Gastrocnemius medialis (tissue), 4 donors: ENCODE measurements around the gene GRID2.

ENCODE experiments used
- CTCF ChIP-seq, 5 experiments: fragments of 450-650 bp in 3 of 5; fragments of 200-600 bp in 2 of 5; sonication (generic) in 2 of 5; IDR thresholded peaks in 4 of 5; conservative IDR thresholded peaks in 1 of 5; 1 replicate in 4 of 5; 2 replicates in 1 of 5; pipeline ENCODE4 v1.5.1; 2016 to 2019; ENCODE audit warnings: antibody characterized with exemption in 5 of 5, mild to moderate bottlenecking in 3 of 5, moderate library complexity in 3 of 5
- POLR2A ChIP-seq, 2 donors: fragments of 450-650 bp; IDR thresholded peaks; one replicate each; pipeline ENCODE4 v1.6.1; 2017; ENCODE audit warnings: antibody characterized with exemption in 2 of 2, mild to moderate bottlenecking in 2 of 2, moderate library complexity in 2 of 2

DNA sequence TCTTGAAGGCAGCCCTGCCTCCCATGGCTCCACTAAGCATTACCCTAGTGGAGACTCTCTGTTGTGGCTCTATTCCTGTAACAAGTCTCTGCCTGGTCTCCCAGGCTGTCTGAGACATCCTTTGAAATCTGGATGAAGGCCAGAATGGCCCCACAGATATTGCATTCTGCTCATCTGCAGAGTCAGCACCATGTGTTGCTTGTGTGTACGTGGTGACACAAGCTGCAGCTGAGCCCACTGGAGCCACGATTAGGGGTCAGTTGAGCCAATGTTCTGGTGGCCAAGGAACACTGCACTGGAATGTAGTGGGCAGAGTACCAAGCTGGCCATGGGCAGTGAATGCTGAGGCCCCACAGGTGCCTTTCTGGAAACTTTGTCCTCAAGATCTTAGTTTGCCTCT is 29.2 kb downstream of the GRID2 start:
- TF ChIP-seq CTCF (IDR thresholded peaks at IDR 0.05 in 4 of 5, conservative IDR thresholded peaks at IDR 0.05 in 1 of 5): no peak
- TF ChIP-seq POLR2A (IDR thresholded peaks at IDR 0.05): no peak
